ENCODE data around the gene SMYD3.
"Not testable (repeated sequence)": the region's sequence is repeated elsewhere in the genome, so short reads cannot be mapped to it uniquely, and the experiment has no call there.

SMYD3 gene

GRCh38 chr1:245774931-245775330, 732.1 kb downstream of the SMYD3 start:
- DNase-seq, result not testable (repeated sequence)

GRCh38 chr1:245774196-245774595, 732.9 kb downstream of the SMYD3 start:
- DNase-seq, result no peak

- DNase-seq, result no peak
These were observed 733.7 kb downstream of the SMYD3 start for GRCh38 chr1:245773344-245773743.

- DNase-seq, result no peak
These were observed 734.3 kb downstream of the SMYD3 start for GRCh38 chr1:245772739-245773138.

- DNase-seq, result no peak
These were observed 734.8 kb downstream of the SMYD3 start for GRCh38 chr1:245772325-245772724.

GRCh38 chr1:245771511-245772281, 735.4 kb downstream of the SMYD3 start:
- DNase-seq, result peak; percentile 100

- peak; percentile 50 for DNase-seq
These were observed 736.9 kb downstream of the SMYD3 start for GRCh38 chr1:245770156-245770555.

GRCh38 chr1:245768596-245768995, 738.5 kb downstream of the SMYD3 start:
- no peak for DNase-seq

- DNase-seq, result peak; percentile 91
These were observed 741.7 kb downstream of the SMYD3 start for GRCh38 chr1:245765230-245766000.

- DNase-seq, result no peak
These were observed 743.2 kb downstream of the SMYD3 start for GRCh38 chr1:245763873-245764331.

- DNase-seq, result no peak
These were observed 744.6 kb downstream of the SMYD3 start for GRCh38 chr1:245762396-245762910.

- DNase-seq, result no peak
These were observed 746.8 kb downstream of the SMYD3 start for GRCh38 chr1:245760301-245760700.

- no peak for DNase-seq
These were observed 752.6 kb downstream of the SMYD3 start for GRCh38 chr1:245754463-245754961.

GRCh38 chr1:245753807-245754206, 753.3 kb downstream of the SMYD3 start:
- no peak for DNase-seq

- peak; percentile 35 for DNase-seq
These were observed 754.5 kb downstream of the SMYD3 start for GRCh38 chr1:245752561-245752960.

GRCh38 chr1:245751726-245752470, 755.2 kb downstream of the SMYD3 start:
- DNase-seq, result peak; percentile 86

- DNase-seq, result peak; percentile 91
These were observed 756.0 kb downstream of the SMYD3 start for GRCh38 chr1:245751116-245751515.

- DNase-seq, result no peak
These were observed 756.8 kb downstream of the SMYD3 start for GRCh38 chr1:245750261-245750660.

- no peak for DNase-seq
These were observed 758.0 kb downstream of the SMYD3 start for GRCh38 chr1:245749053-245749452.

- DNase-seq, result peak; percentile 50
These were observed 758.4 kb downstream of the SMYD3 start for GRCh38 chr1:245748646-245749045.

GRCh38 chr1:245748240-245748639, 758.8 kb downstream of the SMYD3 start:
- peak; percentile 49 for DNase-seq

GRCh38 chr1:245742896-245743295, 764.2 kb downstream of the SMYD3 start:
- peak; percentile 88 for DNase-seq

GRCh38 chr1:245740336-245740735, 766.7 kb downstream of the SMYD3 start:
- DNase-seq, result not testable (repeated sequence)

Data from fibroblast of skin of right quadriceps (primary cell).